Endothelial cell (in vitro differentiated cells): Measurements from ENCODE around the gene PTPRM. TPM values are rescaled to one million over a fixed set of nuclear protein-coding genes. Genes with fewer than 3 reads are reported as not detected.

Experiments
- DNase-seq: peaks from one replicate; pipeline ENCODE4 v3.0.0; 2021; ENCODE audit warnings: low spot score
- H3K27ac Mint-ChIP-seq: one replicate; pipeline ENCODE4 v1.8.0; 2021; ENCODE audit warnings: mixed read lengths, inconsistent platforms; ENCODE audit not compliant: unreplicated experiment
- H3K27me3 Mint-ChIP-seq: one replicate; pipeline ENCODE4 v1.8.0; 2021; ENCODE audit warnings: mild to moderate bottlenecking, moderate library complexity, mixed read lengths, inconsistent platforms; ENCODE audit not compliant: unreplicated experiment
- H3K36me3 Mint-ChIP-seq: one replicate; pipeline ENCODE4 v1.8.0; 2021; ENCODE audit warnings: mild to moderate bottlenecking, low read depth, mixed read lengths, inconsistent platforms; ENCODE audit not compliant: unreplicated experiment
- H3K4me1 Mint-ChIP-seq: one replicate; pipeline ENCODE4 v1.8.0; 2021; ENCODE audit warnings: mild to moderate bottlenecking, mixed read lengths, inconsistent platforms; ENCODE audit not compliant: unreplicated experiment
- H3K4me3 Mint-ChIP-seq: one replicate; pipeline ENCODE4 v1.8.0; 2021; ENCODE audit warnings: mild to moderate bottlenecking, mixed read lengths, inconsistent platforms; ENCODE audit not compliant: unreplicated experiment
- H3K9me3 Mint-ChIP-seq: one replicate; pipeline ENCODE4 v1.8.0; 2021; ENCODE audit warnings: mixed read lengths, inconsistent platforms; ENCODE audit not compliant: unreplicated experiment
- CTCF ChIP-seq: fragments of 200-600 bp; sonication (generic); IDR thresholded peaks from one replicate; pipeline ENCODE4 v1.5.0; 2021; ENCODE audit warnings: antibody characterized with exemption; ENCODE audit not compliant: unreplicated experiment
- total RNA-seq: library from RNA; stranded (reverse); fragmentation: NEBNext Ultra II Directional; extraction: Animal tissue kit (Norgen Biotek cat#: 25700); gene quantifications from one replicate; pipeline ENCODE4 v1.2.1, GENCODE V29; 2021; ENCODE audit not compliant: unreplicated experiment

Gene PTPRM
- total RNA-seq, 1 donor from 2014 or later, result 284 TPM

DNA sequence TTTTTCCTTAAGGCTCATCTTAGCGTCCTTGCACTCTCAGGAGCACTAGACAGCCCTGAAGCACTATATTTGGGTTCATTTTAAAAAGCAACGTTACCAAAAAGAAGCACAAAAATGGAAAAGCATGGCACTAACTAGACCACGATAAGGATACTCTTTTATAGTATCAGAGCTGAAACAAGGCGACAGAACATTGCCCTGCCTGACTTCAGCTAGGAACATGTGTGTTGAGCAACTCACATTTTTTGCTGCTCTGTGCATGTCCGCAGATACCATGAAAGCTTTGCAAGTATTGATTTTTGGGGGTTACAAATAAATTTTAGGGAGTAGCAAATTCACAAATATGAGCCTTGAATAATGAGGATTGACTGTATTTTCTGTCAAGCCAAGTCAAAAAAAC is 332.0 kb downstream of the PTPRM start:
- H3K4me3 Mint-ChIP-seq, result no peak overlapping the region
- H3K27me3 Mint-ChIP-seq, result peaks cover 4% of the 10 kb centered on the region
- no peak for TF ChIP-seq CTCF
- DNase-seq, result no peak
- no peak overlapping the region for H3K27ac Mint-ChIP-seq
- H3K9me3 Mint-ChIP-seq, result no peaks in the 10 kb centered on the region
- H3K4me1 Mint-ChIP-seq, result peaks cover 22% of the 10 kb centered on the region
- H3K36me3 Mint-ChIP-seq, result no peaks in the 10 kb centered on the region

DNA sequence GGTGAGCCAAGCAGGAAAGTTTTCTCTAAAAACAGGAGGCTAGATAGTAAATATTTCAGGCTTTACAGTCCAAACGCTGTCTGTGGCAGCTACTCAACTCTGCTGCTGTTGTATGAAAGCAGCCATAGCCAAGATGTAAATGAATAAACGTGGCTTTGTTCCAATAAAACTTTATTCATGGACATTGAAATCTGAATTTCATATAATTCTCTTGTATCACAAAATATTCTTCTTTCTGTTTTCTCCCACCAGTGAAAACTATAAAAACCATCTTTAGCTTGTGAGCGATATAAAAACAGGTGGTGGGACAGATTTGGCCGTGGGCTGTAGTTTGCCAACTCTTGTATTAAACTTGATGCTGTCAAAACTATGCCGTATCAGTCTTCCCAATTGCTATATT is 333.0 kb downstream of the PTPRM start:
- H3K4me3 Mint-ChIP-seq, result no peak overlapping the region
- no peaks in the 10 kb centered on the region for H3K9me3 Mint-ChIP-seq
- H3K36me3 Mint-ChIP-seq, result no peaks in the 10 kb centered on the region
- H3K27ac Mint-ChIP-seq, result no peak overlapping the region
- peaks cover 22% of the 10 kb centered on the region for H3K4me1 Mint-ChIP-seq
- no peak for TF ChIP-seq CTCF
- DNase-seq, result no peak
- H3K27me3 Mint-ChIP-seq, result peaks cover 4% of the 10 kb centered on the region

DNA sequence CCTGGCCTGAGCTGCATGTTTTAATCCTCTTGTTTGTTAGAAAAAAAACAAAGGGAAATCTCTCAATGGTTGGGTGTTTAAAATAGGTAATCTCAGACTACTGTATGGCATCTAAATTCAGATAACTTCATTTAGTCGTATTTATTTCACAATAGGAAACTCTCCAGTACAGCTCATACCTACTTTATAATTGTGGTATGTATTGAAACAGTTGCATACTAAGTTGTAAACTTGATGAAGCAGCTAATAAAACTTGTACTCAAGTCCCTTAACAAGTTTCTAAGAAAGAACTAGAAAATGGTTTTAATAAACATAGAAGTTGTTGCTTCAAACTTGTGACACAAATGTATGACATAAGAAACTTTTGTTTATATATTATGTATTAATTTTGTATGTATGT is 334.5 kb downstream of the PTPRM start:
- Mint-ChIP-seq H3K4me3 (no peak overlapping the region), H3K9me3 (no peaks in the 10 kb centered on the region), H3K36me3 (peaks cover 5% of the 10 kb centered on the region), H3K4me1 (peaks cover 20% of the 10 kb centered on the region), H3K27me3 (peaks cover 7% of the 10 kb centered on the region), H3K27ac (no peak overlapping the region)
- TF ChIP-seq CTCF, result no peak
- no peak for DNase-seq

DNA sequence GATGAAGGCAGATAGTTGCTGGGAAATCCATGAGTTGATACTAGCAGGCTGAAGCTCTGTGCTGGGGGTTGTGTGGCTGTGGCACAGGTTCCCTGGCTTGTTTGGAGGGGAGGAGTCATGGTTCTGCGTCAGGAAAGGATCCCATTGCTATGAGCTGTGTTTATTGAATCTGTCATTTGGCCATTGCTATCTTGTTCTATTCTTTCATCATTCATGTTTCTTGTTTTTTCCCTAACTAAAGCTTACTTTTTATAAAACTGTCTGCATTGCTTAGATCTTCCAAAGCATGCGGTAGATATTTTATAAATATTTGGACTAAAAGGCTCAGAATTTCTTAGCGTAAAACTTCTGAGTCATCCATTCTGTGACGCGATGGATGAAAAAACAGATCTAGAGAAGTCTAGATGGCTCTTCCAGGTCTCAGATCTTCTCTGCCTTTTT is 335.3 kb downstream of the PTPRM start:
- TF ChIP-seq CTCF, result no peak
- no peak for DNase-seq
- H3K27me3 Mint-ChIP-seq, result peaks cover 5% of the 10 kb centered on the region
- H3K36me3 Mint-ChIP-seq, result peaks cover 5% of the 10 kb centered on the region
- H3K27ac Mint-ChIP-seq, result peak overlapping the region; percentile 22
- no peaks in the 10 kb centered on the region for H3K9me3 Mint-ChIP-seq
- peaks cover 16% of the 10 kb centered on the region for H3K4me1 Mint-ChIP-seq
- no peak overlapping the region for H3K4me3 Mint-ChIP-seq

- peaks cover 5% of the 10 kb centered on the region for H3K27me3 Mint-ChIP-seq
- H3K36me3 Mint-ChIP-seq, result peaks cover 5% of the 10 kb centered on the region
- H3K9me3 Mint-ChIP-seq, result no peaks in the 10 kb centered on the region
- TF ChIP-seq CTCF, result no peak
- H3K4me1 Mint-ChIP-seq, result peaks cover 16% of the 10 kb centered on the region
- no peak overlapping the region for H3K4me3 Mint-ChIP-seq
- no peak for DNase-seq
- H3K27ac Mint-ChIP-seq, result no peak overlapping the region
These were observed 337.4 kb downstream of the PTPRM start for GRCh38 chr18:7904529-7904928.
